ENCODE results near the gene SLC9A9. TPM values are rescaled to one million over a fixed set of nuclear protein-coding genes. Genes with fewer than 3 reads are reported as not detected.

Gene SLC9A9
- total RNA-seq, 2 donors from 2014 or later: 1.3 to 3.7 TPM

GRCh38 chr3:143326983-143327778 lies 521.1 kb downstream of the SLC9A9 start:
- Histone ChIP-seq H3K36me3 (ENCODE audit: control insufficient read depth, insufficient read depth, low read length) (no peaks in the 10 kb centered on the region), H3K9ac (ENCODE audit: extremely low read depth, low read length, poor library complexity, severe bottlenecking) (no peak overlapping the region), H3K9me3 (ENCODE audit: control insufficient read depth, low read length) (no peaks in the 10 kb centered on the region), H3K4me1 (ENCODE audit: control insufficient read depth, insufficient read depth, low read length) (no peaks in the 10 kb centered on the region), H3K27ac (ENCODE audit: low read depth, low read length) (no peak overlapping the region), H3K4me3 (ENCODE audit: low read length) (no peak overlapping the region), H3K27me3 (ENCODE audit: control insufficient read depth, insufficient read depth, low read length, poor library complexity, severe bottlenecking) (no peaks in the 10 kb centered on the region)
- WGBS, 2 experiments (ENCODE audit: insufficient coverage in 1 of 2, insufficient read length in 1 of 2): 94 to 100% methylated on average over 1 of the region's 1 CpG
- no peak overlapping the region for H3K4me3 Mint-ChIP-seq
- no peaks in the 10 kb centered on the region for H3K9me3 Mint-ChIP-seq
- H3K27ac Mint-ChIP-seq: no peak overlapping the region
- TF ChIP-seq CTCF (conservative IDR thresholded peaks at IDR 0.05): peak; percentile 28
- H3K36me3 Mint-ChIP-seq (ENCODE audit: low read depth): no peaks in the 10 kb centered on the region
- no peaks in the 10 kb centered on the region for H3K27me3 Mint-ChIP-seq (ENCODE audit: insufficient read depth)
- peaks cover 4% of the 10 kb centered on the region for H3K4me1 Mint-ChIP-seq
- no peak for DNase-seq

- H3K9ac ChIP-seq (ENCODE audit: extremely low read depth, low read length, poor library complexity, severe bottlenecking): no peak overlapping the region
Measured at GRCh38 chr3:143321058-143321769, 527.1 kb downstream of the SLC9A9 start.

GRCh38 chr3:143315766-143316165 lies 532.5 kb downstream of the SLC9A9 start:
- Histone ChIP-seq H3K9me3 (ENCODE audit: control insufficient read depth, low read length) (no peaks in the 10 kb centered on the region), H3K27ac (ENCODE audit: low read depth, low read length) (no peak overlapping the region), H3K36me3 (ENCODE audit: control insufficient read depth, insufficient read depth, low read length) (no peaks in the 10 kb centered on the region), H3K27me3 (ENCODE audit: control insufficient read depth, insufficient read depth, low read length, poor library complexity, severe bottlenecking) (no peaks in the 10 kb centered on the region), H3K9ac (ENCODE audit: extremely low read depth, low read length, poor library complexity, severe bottlenecking) (no peak overlapping the region), H3K4me3 (ENCODE audit: low read length) (no peak overlapping the region), H3K4me1 (ENCODE audit: control insufficient read depth, insufficient read depth, low read length) (no peaks in the 10 kb centered on the region)
- Mint-ChIP-seq H3K9me3 (no peaks in the 10 kb centered on the region), H3K4me3 (no peak overlapping the region), H3K4me1 (no peaks in the 10 kb centered on the region), H3K36me3 (ENCODE audit: low read depth) (no peaks in the 10 kb centered on the region), H3K27ac (no peak overlapping the region), H3K27me3 (ENCODE audit: insufficient read depth) (no peaks in the 10 kb centered on the region)
- TF ChIP-seq CTCF (conservative IDR thresholded peaks at IDR 0.05): no peak
- WGBS, 2 experiments (ENCODE audit: insufficient coverage in 1 of 2, insufficient read length in 1 of 2): 90 to 100% methylated on average over 2 to 4 of the region's 5 CpGs
- DNase-seq: no peak

More at GRCh38 chr3:143321058-143321769, 527.1 kb downstream of the SLC9A9 start:
- Mint-ChIP-seq H3K9me3 (no peaks in the 10 kb centered on the region), H3K4me1 (no peaks in the 10 kb centered on the region), H3K36me3 (ENCODE audit: low read depth) (no peaks in the 10 kb centered on the region), H3K4me3 (no peak overlapping the region), H3K27me3 (ENCODE audit: insufficient read depth) (no peaks in the 10 kb centered on the region), H3K27ac (no peak overlapping the region)
- no peak for DNase-seq
- no peaks in the 10 kb centered on the region for H3K4me1 ChIP-seq (ENCODE audit: control insufficient read depth, insufficient read depth, low read length)
- no peaks in the 10 kb centered on the region for H3K36me3 ChIP-seq (ENCODE audit: control insufficient read depth, insufficient read depth, low read length)
- no peaks in the 10 kb centered on the region for H3K9me3 ChIP-seq (ENCODE audit: control insufficient read depth, low read length)
- no peak overlapping the region for H3K4me3 ChIP-seq (ENCODE audit: low read length)
- no peak for TF ChIP-seq CTCF (conservative IDR thresholded peaks at IDR 0.05)
- H3K27ac ChIP-seq (ENCODE audit: low read depth, low read length): no peak overlapping the region
- 91 to 100% methylated on average over 1 to 5 of the region's 5 CpGs for WGBS, 2 experiments (ENCODE audit: insufficient coverage in 1 of 2, insufficient read length in 1 of 2)
- H3K27me3 ChIP-seq (ENCODE audit: control insufficient read depth, insufficient read depth, low read length, poor library complexity, severe bottlenecking): no peaks in the 10 kb centered on the region
